ENCODE results near the gene DENND1B.

Gene DENND1B

GRCh38 chr1:197686231-197686630 is 89.0 kb downstream of the DENND1B start:
- in situ Hi-C loops (cut with HindIII; ENCODE audit: low pct_ligation_motif_present, low sequenced_read_pairs) = no loop called here
- TF ChIP-seq CTCF (IDR thresholded peaks at IDR 0.05; ENCODE audit: low read depth, low read length, missing control alignments) = no peak

GRCh38 chr1:197685785-197686184 is 89.5 kb downstream of the DENND1B start:
- Histone ChIP-seq H3K27me3 (replicated peaks) (no peaks in the 10 kb centered on the region), H3K4me3 (ENCODE audit: low read depth, low read length) (no peak overlapping the region), H3K27ac (no peak overlapping the region), H3K36me3 (replicated peaks) (no peaks in the 10 kb centered on the region)
- in situ Hi-C loops (cut with HindIII; ENCODE audit: low pct_ligation_motif_present, low sequenced_read_pairs) = no loop called here
- DNase-seq = no peak
- no peak for TF ChIP-seq CTCF (IDR thresholded peaks at IDR 0.05; ENCODE audit: low read depth, low read length, missing control alignments)

More at GRCh38 chr1:197686231-197686630, 89.0 kb downstream of the DENND1B start:
- DNase-seq = no peak
- no peaks in the 10 kb centered on the region for H3K27me3 ChIP-seq (replicated peaks)
- H3K36me3 ChIP-seq (replicated peaks) = no peaks in the 10 kb centered on the region
- no peak overlapping the region for H3K4me3 ChIP-seq (ENCODE audit: low read depth, low read length)
- H3K27ac ChIP-seq = no peak overlapping the region

GRCh38 chr1:197683895-197684553 is 91.3 kb downstream of the DENND1B start:
- no peak overlapping the region for H3K27ac ChIP-seq
- no peaks in the 10 kb centered on the region for H3K36me3 ChIP-seq (replicated peaks)
- TF ChIP-seq CTCF (IDR thresholded peaks at IDR 0.05; ENCODE audit: low read depth, low read length, missing control alignments) = no peak
- in situ Hi-C loops (cut with HindIII; ENCODE audit: low pct_ligation_motif_present, low sequenced_read_pairs) = no loop called here
- no peak for DNase-seq
- H3K4me3 ChIP-seq (ENCODE audit: low read depth, low read length) = no peak overlapping the region
- H3K27me3 ChIP-seq (replicated peaks) = no peaks in the 10 kb centered on the region

- TF ChIP-seq CTCF (IDR thresholded peaks at IDR 0.05; ENCODE audit: low read depth, low read length, missing control alignments) = no peak
- H3K27ac ChIP-seq = no peak overlapping the region
- no peak for DNase-seq
- in situ Hi-C loops (cut with HindIII; ENCODE audit: low pct_ligation_motif_present, low sequenced_read_pairs) = no loop called here
- no peak overlapping the region for H3K4me3 ChIP-seq (ENCODE audit: low read depth, low read length)
- no peaks in the 10 kb centered on the region for H3K36me3 ChIP-seq (replicated peaks)
- H3K27me3 ChIP-seq (replicated peaks) = no peaks in the 10 kb centered on the region
These were observed 92.0 kb downstream of the DENND1B start for GRCh38 chr1:197683280-197683679.

- in situ Hi-C loops (cut with HindIII; ENCODE audit: low pct_ligation_motif_present, low sequenced_read_pairs) = no loop called here
- no peak for TF ChIP-seq CTCF (IDR thresholded peaks at IDR 0.05; ENCODE audit: low read depth, low read length, missing control alignments)
- H3K4me3 ChIP-seq (ENCODE audit: low read depth, low read length) = no peak overlapping the region
- no peak for DNase-seq
- H3K27ac ChIP-seq = no peak overlapping the region
- no peaks in the 10 kb centered on the region for H3K36me3 ChIP-seq (replicated peaks)
- no peaks in the 10 kb centered on the region for H3K27me3 ChIP-seq (replicated peaks)
These were observed 95.0 kb downstream of the DENND1B start for GRCh38 chr1:197680311-197680710.

GRCh38 chr1:197677752-197678295 is 97.5 kb downstream of the DENND1B start:
- H3K4me3 ChIP-seq (ENCODE audit: low read depth, low read length) = no peak overlapping the region
- no peaks in the 10 kb centered on the region for H3K36me3 ChIP-seq (replicated peaks)
- in situ Hi-C loops (cut with HindIII; ENCODE audit: low pct_ligation_motif_present, low sequenced_read_pairs) = no loop called here
- no peak overlapping the region for H3K27ac ChIP-seq
- DNase-seq = no peak
- H3K27me3 ChIP-seq (replicated peaks) = no peaks in the 10 kb centered on the region
- TF ChIP-seq CTCF (IDR thresholded peaks at IDR 0.05; ENCODE audit: low read depth, low read length, missing control alignments) = no peak
